GM12864 (cell line): Measurements from ENCODE around the gene HCFC1.

Source experiments
- DNase-seq: peaks from one replicate; pipeline ENCODE4 v3.0.0-alpha.2; 2011; ENCODE audit warnings: low read depth
- H3K4me3 ChIP-seq: 2 replicates; pipeline ENCODE4 v1.5.1; 2011; ENCODE audit warnings: mild to moderate bottlenecking, low read depth, low read length, control low read depth
- TF ChIP-seq, protein P1 (sequence below): IDR thresholded peaks from 2 replicates; pipeline ENCODE4 v1.5.1; 2011; ENCODE audit warnings: low read depth, mild to moderate bottlenecking, moderate library complexity, low read length, control low read depth, inconsistent platforms; ENCODE audit errors: missing control alignments

Gene HCFC1

DNA sequence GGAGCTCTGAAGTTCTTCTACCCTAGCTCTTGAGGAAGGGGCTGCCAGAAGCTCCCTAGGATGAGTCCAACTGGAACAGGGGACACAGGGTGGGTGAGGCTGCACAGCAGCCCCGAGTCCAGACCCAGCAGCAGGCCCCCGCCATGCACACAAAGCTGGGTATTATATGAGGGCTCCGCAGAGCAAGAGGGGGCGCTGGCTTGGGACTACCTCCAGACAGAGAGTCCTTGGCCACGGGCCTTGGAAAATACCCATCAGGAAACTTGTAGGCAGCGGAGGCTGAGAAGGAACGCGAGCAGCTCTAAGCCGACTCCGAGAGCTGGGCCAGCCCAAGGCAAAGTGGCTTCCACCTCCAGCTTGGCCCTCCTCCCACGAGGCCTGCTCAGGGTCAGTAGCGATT lies 8.1 kb downstream of the HCFC1 start:
- TF ChIP-seq, protein P1, sequence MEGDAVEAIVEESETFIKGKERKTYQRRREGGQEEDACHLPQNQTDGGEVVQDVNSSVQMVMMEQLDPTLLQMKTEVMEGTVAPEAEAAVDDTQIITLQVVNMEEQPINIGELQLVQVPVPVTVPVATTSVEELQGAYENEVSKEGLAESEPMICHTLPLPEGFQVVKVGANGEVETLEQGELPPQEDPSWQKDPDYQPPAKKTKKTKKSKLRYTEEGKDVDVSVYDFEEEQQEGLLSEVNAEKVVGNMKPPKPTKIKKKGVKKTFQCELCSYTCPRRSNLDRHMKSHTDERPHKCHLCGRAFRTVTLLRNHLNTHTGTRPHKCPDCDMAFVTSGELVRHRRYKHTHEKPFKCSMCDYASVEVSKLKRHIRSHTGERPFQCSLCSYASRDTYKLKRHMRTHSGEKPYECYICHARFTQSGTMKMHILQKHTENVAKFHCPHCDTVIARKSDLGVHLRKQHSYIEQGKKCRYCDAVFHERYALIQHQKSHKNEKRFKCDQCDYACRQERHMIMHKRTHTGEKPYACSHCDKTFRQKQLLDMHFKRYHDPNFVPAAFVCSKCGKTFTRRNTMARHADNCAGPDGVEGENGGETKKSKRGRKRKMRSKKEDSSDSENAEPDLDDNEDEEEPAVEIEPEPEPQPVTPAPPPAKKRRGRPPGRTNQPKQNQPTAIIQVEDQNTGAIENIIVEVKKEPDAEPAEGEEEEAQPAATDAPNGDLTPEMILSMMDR, result no peak
- H3K4me3 ChIP-seq, result no peak overlapping the region
- no peak for DNase-seq

DNA sequence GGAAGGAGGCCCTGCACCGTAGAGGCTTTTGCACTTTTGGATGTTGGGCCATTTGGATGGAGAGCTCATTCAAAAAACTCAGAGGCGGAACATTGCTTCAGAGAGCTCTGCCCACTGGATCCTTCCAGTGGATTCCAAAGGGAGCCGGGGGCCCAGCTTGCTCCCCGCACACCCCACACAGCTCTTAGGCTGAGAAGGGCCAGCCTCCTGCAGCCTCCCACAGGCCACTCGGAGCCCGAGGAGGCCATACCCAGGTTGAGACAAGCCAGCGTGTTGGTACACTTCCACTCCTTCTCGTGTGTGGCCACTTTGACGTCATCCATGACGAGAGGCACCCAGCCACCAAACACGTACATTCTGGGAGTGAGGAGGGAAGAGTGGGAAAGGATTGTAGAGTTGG lies 10.3 kb downstream of the HCFC1 start:
- no peak for DNase-seq
- TF ChIP-seq, protein P1, result no peak
- no peak overlapping the region for H3K4me3 ChIP-seq

DNA sequence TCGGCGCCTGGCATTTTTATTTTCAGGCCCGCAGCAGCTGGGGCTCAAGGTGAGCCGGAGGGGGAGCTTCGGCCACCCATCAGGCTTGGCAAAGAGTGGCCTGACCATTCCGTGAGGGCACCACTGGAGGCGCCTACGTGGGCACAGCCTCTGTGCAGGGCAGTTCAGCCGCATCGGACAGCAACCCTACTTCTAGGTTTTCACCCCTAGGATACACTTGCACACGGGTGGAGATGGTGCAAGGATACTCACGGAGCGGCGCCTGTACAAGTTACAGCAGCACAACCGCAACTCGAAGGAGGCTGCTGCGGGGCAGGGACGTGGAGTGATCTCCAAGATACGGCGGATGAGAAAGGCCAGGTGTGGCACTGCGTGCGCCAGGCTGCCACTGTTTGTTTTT lies 10.8 kb downstream of the HCFC1 start:
- H3K4me3 ChIP-seq, result no peak overlapping the region
- DNase-seq, result no peak
- TF ChIP-seq, protein P1, result no peak

DNA sequence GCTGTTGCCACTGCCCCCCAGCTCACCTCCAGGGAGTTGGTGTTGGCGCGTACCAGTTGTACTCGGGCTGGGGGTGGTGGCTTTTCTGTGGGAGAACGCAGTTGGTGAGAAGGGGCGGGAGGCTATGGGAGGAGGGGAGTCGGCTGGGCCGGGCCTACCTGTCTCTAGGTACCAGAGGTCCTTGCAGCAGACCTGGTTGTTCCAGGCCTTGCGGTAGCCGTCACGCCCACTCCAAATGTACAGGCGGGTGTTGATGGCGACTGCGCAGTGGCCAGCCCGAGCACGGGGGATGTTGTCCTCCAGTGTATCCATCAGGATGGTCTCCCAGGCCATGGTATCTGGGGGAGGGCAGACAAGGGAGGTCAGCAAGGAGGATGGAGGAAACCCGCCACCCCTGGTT lies 11.5 kb downstream of the HCFC1 start:
- TF ChIP-seq, protein P1, result no peak
- no peak for DNase-seq
- H3K4me3 ChIP-seq, result no peak overlapping the region

DNA sequence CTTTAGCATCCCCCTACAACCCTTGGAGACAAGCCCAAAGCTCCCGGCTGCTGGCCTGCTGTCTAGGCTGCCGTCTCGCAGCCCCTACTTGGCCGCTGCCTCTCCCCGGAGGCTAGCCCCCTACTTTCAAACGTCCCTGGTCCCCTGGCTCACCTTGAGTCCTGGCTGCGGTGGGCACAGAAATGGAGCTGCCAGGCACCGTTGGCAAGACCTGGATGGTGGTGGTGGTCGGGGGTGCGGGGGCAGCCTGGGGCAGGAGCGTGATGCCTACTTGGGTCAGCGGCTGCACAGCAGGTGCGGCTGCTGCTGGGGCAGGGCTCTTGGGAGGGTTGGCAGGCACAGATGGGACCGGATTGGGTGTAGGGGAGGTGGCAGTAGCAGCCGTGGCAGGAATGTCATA lies 12.0 kb downstream of the HCFC1 start:
- DNase-seq, result no peak
- TF ChIP-seq, protein P1, result no peak
- H3K4me3 ChIP-seq, result no peak overlapping the region

DNA sequence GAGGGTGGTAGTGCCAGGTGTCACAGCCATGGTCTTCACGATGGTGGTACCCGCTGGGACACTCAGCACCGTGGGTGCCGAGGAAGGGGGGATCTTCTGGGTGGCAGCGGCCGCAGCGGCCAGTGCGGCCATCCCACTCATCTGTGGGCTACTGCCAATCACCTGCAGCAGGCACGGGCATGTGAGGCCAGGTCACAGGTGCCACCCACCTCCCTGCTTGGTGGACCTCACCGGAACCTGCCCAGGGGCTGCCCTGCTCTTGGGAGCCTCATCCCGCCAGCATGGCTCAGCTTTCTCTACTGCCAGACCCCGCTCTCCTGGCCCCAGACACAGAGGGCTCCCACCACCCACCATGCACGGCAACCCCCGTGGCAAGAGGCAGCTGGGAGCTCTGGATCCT lies 13.0 kb downstream of the HCFC1 start:
- TF ChIP-seq, protein P1, result no peak
- DNase-seq, result no peak
- no peak overlapping the region for H3K4me3 ChIP-seq

DNA sequence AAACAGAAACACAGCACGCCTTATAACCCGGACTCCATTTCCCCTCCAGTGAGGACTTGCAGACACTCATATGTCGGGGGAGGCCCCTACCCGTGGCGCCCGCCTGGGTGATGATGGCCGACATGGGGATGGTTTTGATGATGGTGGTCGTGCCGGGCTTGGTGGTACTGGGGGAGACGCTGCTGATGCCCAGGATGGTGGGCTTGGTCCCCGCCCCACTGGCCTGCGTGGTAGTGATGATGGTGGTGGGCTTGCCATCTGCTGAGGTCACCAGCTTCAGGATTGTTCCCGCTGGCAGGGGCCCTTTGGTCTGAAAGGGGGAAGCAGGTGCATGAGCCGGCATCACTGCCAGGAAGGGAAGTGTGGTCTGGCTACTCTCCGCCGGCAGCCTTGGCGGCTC lies 14.4 kb downstream of the HCFC1 start:
- TF ChIP-seq, protein P1, result no peak
- no peak overlapping the region for H3K4me3 ChIP-seq
- no peak for DNase-seq
